NB4 (cell line): ENCODE results near the gene ZNF425.

Experiments used
- DNase-seq: peaks from one replicate; pipeline ENCODE4 v3.0.0; 2010; ENCODE audit warnings: low read depth
- H3K4me3 ChIP-seq: one replicate; pipeline ENCODE4 v1.5.1; 2011; ENCODE audit warnings: mild to moderate bottlenecking, low read depth, low read length, moderate library complexity
- CTCF ChIP-seq: IDR thresholded peaks from one replicate; pipeline ENCODE4 v1.5.1; 2012; ENCODE audit warnings: low read depth, low read length
- MAX ChIP-seq: IDR thresholded peaks from 2 replicates; pipeline ENCODE4 v1.6.1; 2011; ENCODE audit warnings: low read depth, low read length
- MYC ChIP-seq: IDR thresholded peaks from 2 replicates; pipeline ENCODE4 v1.6.1; 2011; ENCODE audit warnings: low read depth, low read length
- POLR2A ChIP-seq: IDR thresholded peaks from 2 replicates; pipeline ENCODE4 v1.6.1; 2011; ENCODE audit warnings: mild to moderate bottlenecking; ENCODE audit not compliant: insufficient read length; ENCODE audit errors: extremely low read depth

The ZNF425 gene

GRCh38 chr7:149060156-149060555 lies 66.0 kb downstream of the ZNF425 start:
- TF ChIP-seq MYC (no peak), MAX (no peak), POLR2A (no peak), CTCF (no peak)
- H3K4me3 ChIP-seq = no peak overlapping the region
- no peak for DNase-seq

- no peak overlapping the region for H3K4me3 ChIP-seq
- DNase-seq = no peak
- TF ChIP-seq POLR2A (no peak), MYC (no peak), MAX (no peak), CTCF (no peak)
Observed at GRCh38 chr7:149053885-149054284, 72.2 kb downstream of the ZNF425 start.

- TF ChIP-seq MYC (no peak), CTCF (no peak), MAX (no peak), POLR2A (no peak)
- no peak overlapping the region for H3K4me3 ChIP-seq
- DNase-seq = no peak
Observed at GRCh38 chr7:149053384-149053783, 72.7 kb downstream of the ZNF425 start.
